Chondrocyte (in vitro differentiated cells): ENCODE results near the gene HOXC5. TPM values are rescaled to one million over a fixed set of nuclear protein-coding genes. Genes with fewer than 3 reads are reported as not detected.
A peak's percentile ranks its signal among the peaks of the same experiment; 100 is the strongest.

ENCODE experiments used
- DNase-seq: peaks from one replicate; pipeline ENCODE4 v3.0.0; 2021; ENCODE audit warnings: mixed read lengths, low spot score
- H3K27ac Mint-ChIP-seq: one replicate; pipeline ENCODE4 v1.8.0; 2021; ENCODE audit warnings: mild to moderate bottlenecking, moderate library complexity, mixed read lengths; ENCODE audit not compliant: unreplicated experiment
- H3K27me3 Mint-ChIP-seq: 2 replicates; pipeline ENCODE4 v1.8.0; 2021; ENCODE audit warnings: low read depth, mixed read lengths
- H3K36me3 Mint-ChIP-seq: 2 replicates; pipeline ENCODE4 v1.8.0; 2021; ENCODE audit warnings: low read depth, mixed read lengths
- H3K4me1 Mint-ChIP-seq: 2 replicates; pipeline ENCODE4 v1.8.0; 2021; ENCODE audit warnings: low read depth, mild to moderate bottlenecking, mixed read lengths
- H3K4me3 Mint-ChIP-seq: one replicate; pipeline ENCODE4 v1.8.0; 2021; ENCODE audit warnings: mild to moderate bottlenecking, moderate library complexity, mixed read lengths; ENCODE audit not compliant: unreplicated experiment
- H3K9me3 Mint-ChIP-seq: 2 replicates; pipeline ENCODE4 v1.8.0; 2021; ENCODE audit warnings: low read depth, mixed read lengths
- CTCF ChIP-seq: fragments of 200-600 bp; sonication (generic); IDR thresholded peaks from 2 replicates; pipeline ENCODE4 v1.5.0; 2021; ENCODE audit warnings: antibody characterized with exemption, mild to moderate bottlenecking, moderate library complexity
- total RNA-seq: library from RNA; stranded (reverse); gene quantifications from 3 replicates; pipeline ENCODE4 v1.2.1, GENCODE V29; 2021

The HOXC5 gene
- total RNA-seq, 1 donor from 2014 or later, result not detected

- Mint-ChIP-seq H3K36me3 (peaks cover 2% of the 10 kb centered on the region), H3K27ac (no peak overlapping the region), H3K27me3 (peaks cover 89% of the 10 kb centered on the region), H3K4me1 (peaks cover 12% of the 10 kb centered on the region), H3K4me3 (peak overlapping the region; percentile 70), H3K9me3 (no peaks in the 10 kb centered on the region)
- no peak for DNase-seq
- TF ChIP-seq CTCF, result peak; percentile 97
Measured at GRCh38 chr12:54005853-54006558, 26.8 kb upstream of the HOXC5 start.

- peaks cover 89% of the 10 kb centered on the region for H3K27me3 Mint-ChIP-seq
- H3K4me3 Mint-ChIP-seq, result peak overlapping the region; percentile 70
- no peak overlapping the region for H3K27ac Mint-ChIP-seq
- no peak for TF ChIP-seq CTCF
- no peaks in the 10 kb centered on the region for H3K9me3 Mint-ChIP-seq
- peaks cover 2% of the 10 kb centered on the region for H3K36me3 Mint-ChIP-seq
- H3K4me1 Mint-ChIP-seq, result peaks cover 12% of the 10 kb centered on the region
- DNase-seq, result no peak
Measured at GRCh38 chr12:54006559-54007220, 26.2 kb upstream of the HOXC5 start.

- no peak for TF ChIP-seq CTCF
- no peak overlapping the region for H3K27ac Mint-ChIP-seq
- peaks cover 84% of the 10 kb centered on the region for H3K27me3 Mint-ChIP-seq
- H3K4me3 Mint-ChIP-seq, result no peak overlapping the region
- peaks cover 2% of the 10 kb centered on the region for H3K36me3 Mint-ChIP-seq
- no peaks in the 10 kb centered on the region for H3K9me3 Mint-ChIP-seq
- H3K4me1 Mint-ChIP-seq, result peaks cover 12% of the 10 kb centered on the region
- no peak for DNase-seq
Measured at GRCh38 chr12:54007538-54008259, 25.2 kb upstream of the HOXC5 start.

GRCh38 chr12:54008260-54008552 lies 24.6 kb upstream of the HOXC5 start:
- no peak for DNase-seq
- no peak overlapping the region for H3K4me3 Mint-ChIP-seq
- peaks cover 2% of the 10 kb centered on the region for H3K36me3 Mint-ChIP-seq
- no peak for TF ChIP-seq CTCF
- H3K9me3 Mint-ChIP-seq, result no peaks in the 10 kb centered on the region
- no peak overlapping the region for H3K27ac Mint-ChIP-seq
- peaks cover 12% of the 10 kb centered on the region for H3K4me1 Mint-ChIP-seq
- H3K27me3 Mint-ChIP-seq, result peaks cover 84% of the 10 kb centered on the region
